Bone marrow (tissue), 2 donors: ENCODE results near the gene UBTD1.
"Not testable (repeated sequence)": the region's sequence is repeated elsewhere in the genome, so short reads cannot be mapped to it uniquely, and the experiment has no call there.

Experiments used
- DNase-seq, 2 donors: peaks; one replicate each; lab custom pipeline; 2025; lab: John Stamatoyannopoulos, UW

UBTD1 gene

GRCh38 chr10:97563337-97563736 lies 64.6 kb downstream of the UBTD1 start:
- DNase-seq: no peak

- DNase-seq: no peak
Measured at GRCh38 chr10:97564776-97565175, 66.1 kb downstream of the UBTD1 start.

- no peak for DNase-seq
Measured at GRCh38 chr10:97566336-97566996, 67.7 kb downstream of the UBTD1 start.

GRCh38 chr10:97567891-97568290 lies 69.2 kb downstream of the UBTD1 start:
- DNase-seq: no peak

- no peak for DNase-seq
Measured at GRCh38 chr10:97570146-97570788, 71.5 kb downstream of the UBTD1 start.

GRCh38 chr10:97570789-97571471 lies 72.2 kb downstream of the UBTD1 start:
- no peak for DNase-seq

GRCh38 chr10:97571622-97572021 lies 72.9 kb downstream of the UBTD1 start:
- no peak for DNase-seq

GRCh38 chr10:97572214-97572989 lies 73.7 kb downstream of the UBTD1 start, which contains the start of gene ANKRD2:
TSS of gene ANKRD2 (plus strand) at chr10:97572779. CDS start at chr10:97572789, 10 bp downstream.
- DNase-seq: peak; percentile 4 to 34

GRCh38 chr10:97573021-97573420 lies 74.3 kb downstream of the UBTD1 start:
- no peak for DNase-seq

- DNase-seq: no peak
Measured at GRCh38 chr10:97573672-97574071, 74.9 kb downstream of the UBTD1 start.

- peak in 1 of 2 donors; percentile 9 for DNase-seq
Measured at GRCh38 chr10:97574374-97575126, 75.8 kb downstream of the UBTD1 start.

- DNase-seq: no peak
Measured at GRCh38 chr10:97575127-97575668, 76.5 kb downstream of the UBTD1 start.

GRCh38 chr10:97576487-97576886 lies 77.8 kb downstream of the UBTD1 start:
- DNase-seq: not testable (repeated sequence)

GRCh38 chr10:97577701-97578100 lies 79.0 kb downstream of the UBTD1 start:
- no peak for DNase-seq

- no peak for DNase-seq
Measured at GRCh38 chr10:97578171-97578844, 79.6 kb downstream of the UBTD1 start.

GRCh38 chr10:97580421-97581367 lies 82.0 kb downstream of the UBTD1 start:
- no peak for DNase-seq

GRCh38 chr10:97582169-97582568 lies 83.4 kb downstream of the UBTD1 start:
- DNase-seq: no peak

GRCh38 chr10:97583476-97583875 lies 84.8 kb downstream of the UBTD1 start:
- no peak for DNase-seq

- no peak for DNase-seq
Measured at GRCh38 chr10:97584060-97584797, 85.5 kb downstream of the UBTD1 start, which contains the start of gene HOGA1. TSS of gene HOGA1 (plus strand) at chr10:97584389. CDS start at chr10:97584704, 315 bp downstream.
